GM12878 (cell line): ENCODE measurements around the gene SCNN1G. TPM values are rescaled to one million over a fixed set of nuclear protein-coding genes. Genes with fewer than 3 reads are reported as not detected.
A peak's percentile ranks its signal among the peaks of the same experiment; 100 is the strongest.

ENCODE experiments used
- ATAC-seq: fragments of 200-7000 bp; cut with Tn5 transposase; 3 replicates; pipeline ENCODE4 v1.9.1; 2020; ENCODE audit warnings: mild to moderate bottlenecking, moderate library complexity
- BruUV-seq: library from RNA; stranded (reverse); fragments of 400-500 nt; replicated peaks from 2 replicates; lab custom pipeline; 2021; lab: Mats Ljungman, UMichigan
- CTCF ChIA-PET: fragments of 300-600 bp; sonication (Branson Sonifier 250); formaldehyde crosslinking; extraction: SDS; loops from one replicate; lab custom pipeline; 2021; ENCODE audit warnings: inconsistent platforms; lab: Yijun Ruan, JAX
- POLR2A ChIA-PET: fragments of 350-600 bp; formaldehyde crosslinking; extraction: SDS; loops from one replicate; lab custom pipeline; 2021; ENCODE audit warnings: inconsistent platforms; lab: Charles Lee
- RAD21 ChIA-PET: fragments of 300-600 bp; sonication (Branson Sonifier 250); formaldehyde crosslinking; loops from one replicate; lab custom pipeline; 2023; ENCODE audit warnings: antibody characterized with exemption; ENCODE audit not compliant: unreplicated experiment; lab: Charles Lee
- SMC1A ChIA-PET: fragments of 300-600 bp; sonication (Branson Sonifier 250); formaldehyde crosslinking; loops from one replicate; lab custom pipeline; 2023; ENCODE audit not compliant: unreplicated experiment, uncharacterized antibody; lab: Charles Lee
- DNase-seq: peaks from one replicate; pipeline ENCODE4 v3.0.0-alpha.2; 2011; ENCODE audit warnings: low read depth, low spot score
- FAIRE-seq: peaks from 3 replicates; lab custom pipeline; 2011; peaks lifted over from hg19 to GRCh38; lab: Jason Lieb, UNC
- H2AFZ ChIP-seq: 2 replicates; pipeline ENCODE4 v1.6.0; 2011; ENCODE audit warnings: low read depth, low read length, control low read depth; ENCODE audit not compliant: control insufficient read depth
- H3K27ac ChIP-seq: 2 replicates; pipeline ENCODE4 v1.5.1; 2011; ENCODE audit warnings: control low read depth; ENCODE audit not compliant: control insufficient read depth, insufficient read depth
- H3K27me3 ChIP-seq, 2 experiments: replicated peaks in 1 of 2; 2 replicates each; pipeline versions ENCODE4 v1.6.0 to v1.6.1; 2011; ENCODE audit warnings: low read length in 1 of 2; ENCODE audit not compliant: control insufficient read depth in 2 of 2, insufficient read depth in 2 of 2
- H3K36me3 ChIP-seq, 2 experiments: 2 replicates each; pipeline ENCODE4 v1.5.1; 2011; ENCODE audit warnings: low read length in 1 of 2; ENCODE audit not compliant: control insufficient read depth in 2 of 2, insufficient read depth in 2 of 2
- H3K4me1 ChIP-seq: 2 replicates; pipeline ENCODE4 v1.6.1; 2011; ENCODE audit warnings: mild to moderate bottlenecking, low read length, moderate library complexity, mixed read lengths; ENCODE audit not compliant: control insufficient read depth, insufficient read depth
- H3K4me2 ChIP-seq: 2 replicates; pipeline ENCODE4 v1.6.0; 2011; ENCODE audit warnings: control low read depth; ENCODE audit not compliant: control insufficient read depth, insufficient read depth
- H3K4me3 ChIP-seq: fragments of 200-600 bp; sonication (generic); 2 replicates; pipeline ENCODE4 v1.5.1; 2016
- H3K79me2 ChIP-seq: 2 replicates; pipeline ENCODE4 v1.6.0; 2011; ENCODE audit warnings: low read length; ENCODE audit not compliant: control insufficient read depth, insufficient read depth
- H3K9ac ChIP-seq: 2 replicates; pipeline ENCODE4 v1.8.0; 2011; ENCODE audit warnings: low read length, control low read depth, mixed read lengths; ENCODE audit not compliant: control insufficient read depth, insufficient read depth
- H3K9me3 ChIP-seq: replicated peaks from 3 replicates; pipeline ENCODE4 v1.5.1; 2011; ENCODE audit warnings: mild to moderate bottlenecking, low read length; ENCODE audit not compliant: control insufficient read depth, insufficient read depth
- H4K20me1 ChIP-seq: 2 replicates; pipeline ENCODE4 v1.6.0; 2011; ENCODE audit not compliant: control insufficient read depth, insufficient read depth
- ATF7 ChIP-seq: fragments of 450-650 bp; IDR thresholded peaks from 2 replicates; pipeline ENCODE4 v1.6.1; 2016; ENCODE audit warnings: low read depth, mild to moderate bottlenecking
- CBX3 ChIP-seq: fragments of 200-600 bp; sonication (generic); IDR thresholded peaks from 2 replicates; pipeline ENCODE4 v1.6.1; 2016; ENCODE audit warnings: low read depth, borderline replicate concordance
- CHD2 ChIP-seq: IDR thresholded peaks from 2 replicates; pipeline ENCODE4 v1.6.1; 2011; ENCODE audit warnings: low read depth, low read length, improper control_type of control experiment, borderline replicate concordance
- HCFC1 ChIP-seq: fragments of 150-350 bp; IDR thresholded peaks from 2 replicates; pipeline ENCODE4 v1.6.1; 2014; ENCODE audit warnings: low read length
- HDAC2 ChIP-seq: fragments of 200-600 bp; sonication (generic); IDR thresholded peaks from 2 replicates; pipeline ENCODE4 v1.6.1; 2017
- IRF4 ChIP-seq: IDR thresholded peaks from 2 replicates; pipeline ENCODE4 v1.6.1; 2011; ENCODE audit warnings: low read depth, low read length
- IRF5 ChIP-seq: fragments of 450-650 bp; IDR thresholded peaks from 2 replicates; pipeline ENCODE4 v1.6.1; 2017; ENCODE audit warnings: borderline replicate concordance
- KLF5 ChIP-seq: fragments of 450-650 bp; IDR thresholded peaks from 2 replicates; pipeline ENCODE4 v1.6.1; 2014; ENCODE audit warnings: mild to moderate bottlenecking; ENCODE audit not compliant: partially characterized antibody
- MLLT1 ChIP-seq: fragments of 450-650 bp; IDR thresholded peaks from 2 replicates; pipeline ENCODE4 v1.6.1; 2016; ENCODE audit warnings: mild to moderate bottlenecking
- MYC ChIP-seq: IDR thresholded peaks from 2 replicates; pipeline ENCODE4 v1.6.1; 2011; ENCODE audit warnings: mild to moderate bottlenecking, low read length, moderate library complexity, inconsistent platforms; ENCODE audit not compliant: insufficient read depth, insufficient replicate concordance, insufficient read length, severe bottlenecking
- NFYA ChIP-seq: IDR thresholded peaks from 2 replicates; pipeline ENCODE4 v1.6.1; 2011; ENCODE audit warnings: low read depth, mild to moderate bottlenecking, low read length, improper control_type of control experiment, borderline replicate concordance
- POU2F2 ChIP-seq: IDR thresholded peaks from 3 replicates; pipeline ENCODE4 v1.6.1; 2011; ENCODE audit warnings: low read depth, mild to moderate bottlenecking, low read length, borderline replicate concordance
- SIX5 ChIP-seq: IDR thresholded peaks from 2 replicates; pipeline ENCODE4 v1.6.1; 2011; ENCODE audit warnings: mild to moderate bottlenecking, low read depth, low read length, moderate library complexity; ENCODE audit not compliant: severe bottlenecking
- WRNIP1 ChIP-seq: IDR thresholded peaks from 2 replicates; pipeline ENCODE4 v1.6.1; 2011; ENCODE audit warnings: low read depth, low read length, improper control_type of control experiment, borderline replicate concordance
- WGBS: methylation state at CpG from one replicate; pipeline ENCODE4 v1.1.6; 2016; ENCODE audit warnings: low lambda C conversion rate; ENCODE audit not compliant: insufficient replicate concordance, insufficient coverage; ENCODE audit errors: missing lambda C conversion rate; 5-methylcytosine and 5-hydroxymethylcytosine counted together
- in situ Hi-C: fragments of 300-500 bp; cut with MboI; formaldehyde crosslinking; loops from 9 replicates; pipeline ENCODE4 v1.14.3; 2018; ENCODE audit warnings: mixed read lengths
- intact Hi-C: fragments of 100-400 bp; cut with micrococcal nuclease; formaldehyde crosslinking; loops from one replicate; pipeline ENCODE4 v1.14.2; 2022; ENCODE audit not compliant: unreplicated experiment
- polyA plus RNA-seq, 11 experiments: library from polyadenylated mRNA; depleted of rRNA in 4 of 11; unstranded in 6 of 11; stranded (reverse) in 5 of 11; fragments of >200 nt; fragmentation: Nextera tagmentation in 4 of 11; fragmentation: Illumina TruSeq in 1 of 11; extraction: Ambion mirVana in 4 of 11; extraction: Trizol in 1 of 11; gene quantifications; 1 replicate in 1 of 11; 2 replicates in 10 of 11; pipeline versions ENCODE4 v1.2.1 to v1.2.3, GENCODE V29; 2011 to 2016; ENCODE audit warnings: inconsistent platforms in 2 of 11, missing spikeins in 2 of 11, low read depth in 1 of 11
- total RNA-seq, 4 experiments: library from RNA; depleted of rRNA in 3 of 4; stranded (reverse); fragments of >200 nt in 3 of 4; fragmentation: Illumina TruSeq in 1 of 4; extraction: Trizol in 1 of 4; gene quantifications; 2 replicates each; pipeline versions ENCODE4 v1.2.1 to v1.2.3, GENCODE V29; 2013 to 2021

The SCNN1G gene
- total and polyA plus RNA-seq, 10 of the 15 experiments (the other 5 are each of a cell fraction or from before 2014, with no cell fraction given) = 0.04 to 0.86 (median 0.08) TPM; not detected in 5

GRCh38 chr16:23245268-23245667 lies 62.7 kb downstream of the SCNN1G start:
- FAIRE-seq (no peak), DNase-seq (no peak), ATAC-seq (no peak)
- ChIA-PET POLR2A (no interaction called here), RAD21 (no interaction called here), SMC1A (interaction anchor here (1.5 kb wide), 1 partner anchor 17 kb away, joined by 5 read pairs; no protein-coding TSS in a partner anchor), CTCF (no interaction called here)
- in situ Hi-C loops = no loop called here
- H3K27ac ChIP-seq = no peak overlapping the region
- H2AFZ ChIP-seq = no peak overlapping the region
- H3K36me3 ChIP-seq = no peaks in the 10 kb centered on the region
- H3K79me2 ChIP-seq = no peaks in the 10 kb centered on the region
- no TSS peak for BruUV-seq
- no peak overlapping the region for H3K4me3 ChIP-seq
- H3K27me3 ChIP-seq = no peaks in the 10 kb centered on the region
- H3K9me3 ChIP-seq = no peaks in the 10 kb centered on the region; the same call in 2 of the 3 replicates
- intact Hi-C loops = no loop called here
- 40% methylated on average over 6 of the region's 6 CpGs for WGBS
- H4K20me1 ChIP-seq = no peaks in the 10 kb centered on the region
- no peak overlapping the region for H3K4me2 ChIP-seq
- no peak for TF ChIP-seq MYC
- TF ChIP-seq CBX3 = no peak
- TF ChIP-seq WRNIP1 = no peak
- TF ChIP-seq HCFC1 = no peak
- no peak for TF ChIP-seq HDAC2
- H3K9ac ChIP-seq = no peak overlapping the region
- no peaks in the 10 kb centered on the region for H3K4me1 ChIP-seq

GRCh38 chr16:23248261-23249194 lies 66.0 kb downstream of the SCNN1G start:
- Histone ChIP-seq H3K27me3 (no peaks in the 10 kb centered on the region), H3K27ac (no peak overlapping the region), H3K4me2 (no peak overlapping the region), H3K79me2 (no peaks in the 10 kb centered on the region), H3K4me1 (no peaks in the 10 kb centered on the region), H2AFZ (no peak overlapping the region), H3K36me3 (no peaks in the 10 kb centered on the region), H3K9me3 (no peaks in the 10 kb centered on the region; the same call in 2 of the 3 replicates), H3K9ac (no peak overlapping the region), H3K4me3 (no peak overlapping the region), H4K20me1 (no peaks in the 10 kb centered on the region)
- intact Hi-C loops (no loop called here), in situ Hi-C loops (no loop called here)
- DNase-seq = no peak
- ChIA-PET CTCF (interaction anchor here (0.8 to 1.1 kb wide), 2 partner anchors 186 to 187 kb away, joined by 3 to 4 read pairs; no protein-coding TSS in a partner anchor), POLR2A (no interaction called here), SMC1A (interaction anchor here (0.6 to 1.4 kb wide), 2 partner anchors 105 to 187 kb away, joined by 3 to 4 read pairs; no protein-coding TSS in a partner anchor), RAD21 (no interaction called here)
- BruUV-seq = no TSS peak
- FAIRE-seq = no peak
- WGBS = 27% methylated on average over 9 of the region's 9 CpGs
- ATAC-seq = 0 out of 3 replicates have a peak, but pooled peaks have one; percentile 26
- TF ChIP-seq KLF5 (no peak), POU2F2 (no peak), NFYA (no peak), MLLT1 (no peak), IRF5 (no peak), SIX5 (no peak), IRF4 (no peak), ATF7 (no peak), CHD2 (no peak)
